Measurements from ENCODE around the gene CMSS1.

DNA sequence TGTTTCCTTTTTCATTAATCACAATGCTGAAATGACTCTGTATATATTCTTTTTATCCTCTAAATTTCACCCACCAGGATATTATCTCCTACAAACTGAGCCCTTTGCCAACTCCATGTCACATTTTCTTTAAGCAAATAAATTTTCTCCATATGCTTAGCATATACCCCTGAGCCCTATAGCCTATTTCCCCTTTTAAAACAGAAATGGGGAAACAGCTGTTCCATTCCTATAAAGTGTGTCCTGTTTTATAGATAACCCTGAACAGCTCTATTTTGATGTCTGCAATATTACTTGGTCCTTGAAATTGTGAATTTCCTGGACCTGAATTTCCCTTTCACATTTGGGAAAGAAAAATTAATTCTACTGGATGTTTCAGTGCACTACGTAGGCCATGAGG is 312.3 kb downstream of the CMSS1 start:
- TF ChIP-seq POLR2A (IDR thresholded peaks at IDR 0.05) = no peak
- TF ChIP-seq, protein P1, sequence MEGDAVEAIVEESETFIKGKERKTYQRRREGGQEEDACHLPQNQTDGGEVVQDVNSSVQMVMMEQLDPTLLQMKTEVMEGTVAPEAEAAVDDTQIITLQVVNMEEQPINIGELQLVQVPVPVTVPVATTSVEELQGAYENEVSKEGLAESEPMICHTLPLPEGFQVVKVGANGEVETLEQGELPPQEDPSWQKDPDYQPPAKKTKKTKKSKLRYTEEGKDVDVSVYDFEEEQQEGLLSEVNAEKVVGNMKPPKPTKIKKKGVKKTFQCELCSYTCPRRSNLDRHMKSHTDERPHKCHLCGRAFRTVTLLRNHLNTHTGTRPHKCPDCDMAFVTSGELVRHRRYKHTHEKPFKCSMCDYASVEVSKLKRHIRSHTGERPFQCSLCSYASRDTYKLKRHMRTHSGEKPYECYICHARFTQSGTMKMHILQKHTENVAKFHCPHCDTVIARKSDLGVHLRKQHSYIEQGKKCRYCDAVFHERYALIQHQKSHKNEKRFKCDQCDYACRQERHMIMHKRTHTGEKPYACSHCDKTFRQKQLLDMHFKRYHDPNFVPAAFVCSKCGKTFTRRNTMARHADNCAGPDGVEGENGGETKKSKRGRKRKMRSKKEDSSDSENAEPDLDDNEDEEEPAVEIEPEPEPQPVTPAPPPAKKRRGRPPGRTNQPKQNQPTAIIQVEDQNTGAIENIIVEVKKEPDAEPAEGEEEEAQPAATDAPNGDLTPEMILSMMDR (IDR thresholded peaks at IDR 0.05) = no peak
